ENCODE data around the gene PLCL1. TPM values are rescaled to one million over a fixed set of nuclear protein-coding genes. Genes with fewer than 3 reads are reported as not detected.

PLCL1 gene
- total RNA-seq, 1 experiment from 2014 or later = 0.07 TPM

- TF ChIP-seq, protein P1, sequence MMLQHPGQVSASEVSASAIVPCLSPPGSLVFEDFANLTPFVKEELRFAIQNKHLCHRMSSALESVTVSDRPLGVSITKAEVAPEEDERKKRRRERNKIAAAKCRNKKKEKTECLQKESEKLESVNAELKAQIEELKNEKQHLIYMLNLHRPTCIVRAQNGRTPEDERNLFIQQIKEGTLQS (CRISPR knock-in tag; conservative IDR thresholded peaks at IDR 0.05) = no peak
- TF ChIP-seq ZNF396 (CRISPR knock-in tag; IDR thresholded peaks at IDR 0.05; ENCODE audit: borderline replicate concordance) = no peak
Measured at GRCh38 chr2:198054299-198054698, 249.9 kb downstream of the PLCL1 start (continued).

DNA sequence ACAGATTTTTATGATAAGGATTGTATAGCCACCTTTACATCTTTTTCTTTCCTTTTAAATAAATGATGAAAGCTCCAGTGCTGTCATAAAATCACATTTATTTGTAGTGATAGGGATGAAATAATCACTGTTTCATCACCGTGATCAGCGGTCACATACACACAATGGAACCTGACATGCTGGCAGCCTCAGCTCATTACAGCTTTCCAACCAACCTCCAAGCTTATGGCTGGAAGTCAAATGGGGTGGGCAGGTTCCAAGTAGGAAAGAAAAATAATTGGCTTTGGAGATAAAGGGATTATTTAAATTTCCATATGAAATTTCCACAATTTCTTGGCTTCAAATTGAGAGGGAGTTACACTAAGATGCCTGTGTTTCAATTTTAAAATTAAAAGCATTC, 251.3 kb downstream of the PLCL1 start:
- Mint-ChIP-seq H3K36me3 (no peaks in the 10 kb centered on the region), H3K4me1 (no peaks in the 10 kb centered on the region), H3K9me3 (no peaks in the 10 kb centered on the region), H3K4me3 (no peak overlapping the region), H3K27me3 (ENCODE audit: low read depth) (no peaks in the 10 kb centered on the region), H3K27ac (no peak overlapping the region)
- ATAC-seq (no peak), DNase-seq (ENCODE audit: low spot score) (no peak)
- CTCF ChIA-PET = interaction anchor here (1.4 kb wide), 1 partner anchor 8 kb away, joined by 4 read pairs; no protein-coding TSS in a partner anchor
- TF ChIP-seq, protein P2, sequence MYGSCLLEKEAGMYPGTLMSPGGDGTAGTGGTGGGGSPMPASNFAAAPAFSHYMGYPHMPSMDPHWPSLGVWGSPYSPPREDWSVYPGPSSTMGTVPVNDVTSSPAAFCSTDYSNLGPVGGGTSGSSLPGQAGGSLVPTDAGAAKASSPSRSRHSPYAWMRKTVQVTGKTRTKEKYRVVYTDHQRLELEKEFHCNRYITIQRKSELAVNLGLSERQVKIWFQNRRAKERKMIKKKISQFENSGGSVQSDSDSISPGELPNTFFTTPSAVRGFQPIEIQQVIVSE (CRISPR knock-in tag; IDR thresholded peaks at IDR 0.05; ENCODE audit: borderline replicate concordance) = no peak
- TF ChIP-seq PRRX2 (CRISPR knock-in tag; IDR thresholded peaks at IDR 0.05) (no peak), MXD4 (CRISPR knock-in tag; IDR thresholded peaks at IDR 0.05; ENCODE audit: borderline replicate concordance) (no peak), ERG (CRISPR knock-in tag; IDR thresholded peaks at IDR 0.05) (no peak)
- TF ChIP-seq, protein P3, sequence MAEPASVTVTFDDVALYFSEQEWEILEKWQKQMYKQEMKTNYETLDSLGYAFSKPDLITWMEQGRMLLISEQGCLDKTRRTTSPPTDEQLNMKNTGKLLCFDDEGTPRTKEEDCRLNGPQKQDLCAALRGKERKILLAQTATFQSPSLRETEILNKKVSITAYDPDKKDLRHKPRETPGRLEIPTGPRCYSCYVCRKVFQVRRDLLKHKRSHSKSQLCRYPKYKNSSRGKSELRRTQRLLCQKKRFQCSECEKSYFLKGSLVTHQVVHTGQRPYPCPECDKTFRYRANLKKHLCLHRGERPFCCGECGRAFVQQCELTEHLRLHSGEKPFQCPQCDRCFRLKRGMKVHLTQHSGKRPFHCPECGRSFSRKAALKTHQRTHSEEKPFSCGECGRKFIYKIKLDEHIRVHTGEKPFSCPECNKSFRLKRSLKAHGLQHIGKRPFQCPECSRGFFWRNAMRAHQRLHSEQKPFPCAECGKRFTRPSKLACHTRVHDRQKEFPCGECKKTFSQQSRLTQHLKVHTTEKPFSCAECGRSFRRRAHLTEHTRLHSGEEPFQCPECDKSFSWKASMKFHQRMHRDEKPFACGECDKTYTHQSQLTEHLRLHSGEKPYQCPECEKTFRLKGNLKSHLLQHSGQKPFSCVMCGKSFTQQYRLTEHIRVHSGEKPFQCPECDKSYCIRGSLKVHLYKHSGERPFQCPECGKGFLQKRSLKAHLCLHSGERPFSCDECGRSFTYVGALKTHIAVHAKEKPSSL (CRISPR knock-in tag; conservative IDR thresholded peaks at IDR 0.05) = no peak
- POLR2A ChIA-PET = no interaction called here

- CTCF ChIA-PET = interaction anchor here (0.6 to 0.7 kb wide), 2 partner anchors 207 to 1134 kb away, joined by 3 to 8 read pairs; no protein-coding TSS in a partner anchor
- no peak overlapping the region for H3K27ac Mint-ChIP-seq
- H3K4me3 Mint-ChIP-seq = no peak overlapping the region
- H3K27me3 Mint-ChIP-seq (ENCODE audit: low read depth) = no peaks in the 10 kb centered on the region
- H3K36me3 Mint-ChIP-seq = no peaks in the 10 kb centered on the region
- POLR2A ChIA-PET = no interaction called here
- no peaks in the 10 kb centered on the region for H3K9me3 Mint-ChIP-seq
- ATAC-seq (no peak), DNase-seq (ENCODE audit: low spot score) (no peak)
- H3K4me1 Mint-ChIP-seq = peaks cover 5% of the 10 kb centered on the region; the same call in 1 of the 2 replicates
- no peak for TF ChIP-seq JUN (CRISPR knock-in tag; IDR thresholded peaks at IDR 0.05)
- TF ChIP-seq, protein P4, sequence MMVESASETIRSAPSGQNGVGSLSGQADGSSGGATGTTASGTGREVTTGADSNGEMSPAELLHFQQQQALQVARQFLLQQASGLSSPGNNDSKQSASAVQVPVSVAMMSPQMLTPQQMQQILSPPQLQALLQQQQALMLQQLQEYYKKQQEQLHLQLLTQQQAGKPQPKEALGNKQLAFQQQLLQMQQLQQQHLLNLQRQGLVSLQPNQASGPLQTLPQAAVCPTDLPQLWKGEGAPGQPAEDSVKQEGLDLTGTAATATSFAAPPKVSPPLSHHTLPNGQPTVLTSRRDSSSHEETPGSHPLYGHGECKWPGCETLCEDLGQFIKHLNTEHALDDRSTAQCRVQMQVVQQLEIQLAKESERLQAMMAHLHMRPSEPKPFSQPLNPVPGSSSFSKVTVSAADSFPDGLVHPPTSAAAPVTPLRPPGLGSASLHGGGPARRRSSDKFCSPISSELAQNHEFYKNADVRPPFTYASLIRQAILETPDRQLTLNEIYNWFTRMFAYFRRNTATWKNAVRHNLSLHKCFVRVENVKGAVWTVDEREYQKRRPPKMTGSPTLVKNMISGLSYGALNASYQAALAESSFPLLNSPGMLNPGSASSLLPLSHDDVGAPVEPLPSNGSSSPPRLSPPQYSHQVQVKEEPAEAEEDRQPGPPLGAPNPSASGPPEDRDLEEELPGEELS (CRISPR knock-in tag; IDR thresholded peaks at IDR 0.05) = no peak
- TF ChIP-seq SMAD4 (CRISPR knock-in tag; IDR thresholded peaks at IDR 0.05) = no peak
- no peak for TF ChIP-seq E2F5 (CRISPR knock-in tag; IDR thresholded peaks at IDR 0.05)
- no peak for TF ChIP-seq RORB (CRISPR knock-in tag; IDR thresholded peaks at IDR 0.05)
- no peak for TF ChIP-seq CBFB (CRISPR knock-in tag; IDR thresholded peaks at IDR 0.05; ENCODE audit: low read depth)
- TF ChIP-seq TCF7 (CRISPR knock-in tag; IDR thresholded peaks at IDR 0.05; ENCODE audit: low read depth) = no peak
- TF ChIP-seq, protein P1 (CRISPR knock-in tag; conservative IDR thresholded peaks at IDR 0.05) = no peak
- no peak for TF ChIP-seq CREM (CRISPR knock-in tag; IDR thresholded peaks at IDR 0.05)
- no peak for TF ChIP-seq FOXP1 (CRISPR knock-in tag; IDR thresholded peaks at IDR 0.05; ENCODE audit: borderline replicate concordance)
- no peak for TF ChIP-seq ZNF423 (CRISPR knock-in tag; IDR thresholded peaks at IDR 0.05)
- TF ChIP-seq PRRX2 (CRISPR knock-in tag; IDR thresholded peaks at IDR 0.05) = no peak
- no peak for TF ChIP-seq ZNF317 (CRISPR knock-in tag; IDR thresholded peaks at IDR 0.05; ENCODE audit: borderline replicate concordance, low read depth)
- TF ChIP-seq STAT6 (CRISPR knock-in tag; conservative IDR thresholded peaks at IDR 0.05; ENCODE audit: low read depth) = no peak
- no peak for TF ChIP-seq FOXK1 (CRISPR knock-in tag; IDR thresholded peaks at IDR 0.05)
- no peak for TF ChIP-seq CTCF (IDR thresholded peaks at IDR 0.05)
Measured at GRCh38 chr2:198056836-198057235, 252.4 kb downstream of the PLCL1 start.

Data from WTC11 (cell line).